GM12878 (cell line): ENCODE results near the gene HSD11B1. TPM values are rescaled to one million over a fixed set of nuclear protein-coding genes. Genes with fewer than 3 reads are reported as not detected.

Source experiments
- ATAC-seq: fragments of 200-7000 bp; cut with Tn5 transposase; 3 replicates; pipeline ENCODE4 v1.9.1; 2020; ENCODE audit warnings: mild to moderate bottlenecking, moderate library complexity
- BruUV-seq: library from RNA; stranded (reverse); fragments of 400-500 nt; replicated peaks from 2 replicates; lab custom pipeline; 2021; lab: Mats Ljungman, UMichigan
- CTCF ChIA-PET: fragments of 300-600 bp; sonication (Branson Sonifier 250); formaldehyde crosslinking; extraction: SDS; loops from one replicate; lab custom pipeline; 2021; ENCODE audit warnings: inconsistent platforms; lab: Yijun Ruan, JAX
- POLR2A ChIA-PET: fragments of 350-600 bp; formaldehyde crosslinking; extraction: SDS; loops from one replicate; lab custom pipeline; 2021; ENCODE audit warnings: inconsistent platforms; lab: Charles Lee
- RAD21 ChIA-PET: fragments of 300-600 bp; sonication (Branson Sonifier 250); formaldehyde crosslinking; loops from one replicate; lab custom pipeline; 2023; ENCODE audit warnings: antibody characterized with exemption; ENCODE audit not compliant: unreplicated experiment; lab: Charles Lee
- SMC1A ChIA-PET: fragments of 300-600 bp; sonication (Branson Sonifier 250); formaldehyde crosslinking; loops from one replicate; lab custom pipeline; 2023; ENCODE audit not compliant: unreplicated experiment, uncharacterized antibody; lab: Charles Lee
- DNase-seq: peaks from one replicate; pipeline ENCODE4 v3.0.0-alpha.2; 2011; ENCODE audit warnings: low read depth, low spot score
- FAIRE-seq: peaks from 3 replicates; lab custom pipeline; 2011; peaks lifted over from hg19 to GRCh38; lab: Jason Lieb, UNC
- H2AFZ ChIP-seq: 2 replicates; pipeline ENCODE4 v1.6.0; 2011; ENCODE audit warnings: low read depth, low read length, control low read depth; ENCODE audit not compliant: control insufficient read depth
- H3K27ac ChIP-seq: 2 replicates; pipeline ENCODE4 v1.5.1; 2011; ENCODE audit warnings: control low read depth; ENCODE audit not compliant: control insufficient read depth, insufficient read depth
- H3K27me3 ChIP-seq, 2 experiments: replicated peaks in 1 of 2; 2 replicates each; pipeline versions ENCODE4 v1.6.0 to v1.6.1; 2011; ENCODE audit warnings: low read length in 1 of 2; ENCODE audit not compliant: control insufficient read depth in 2 of 2, insufficient read depth in 2 of 2
- H3K36me3 ChIP-seq, 2 experiments: 2 replicates each; pipeline ENCODE4 v1.5.1; 2011; ENCODE audit warnings: low read length in 1 of 2; ENCODE audit not compliant: control insufficient read depth in 2 of 2, insufficient read depth in 2 of 2
- H3K4me1 ChIP-seq: 2 replicates; pipeline ENCODE4 v1.6.1; 2011; ENCODE audit warnings: mild to moderate bottlenecking, low read length, moderate library complexity, mixed read lengths; ENCODE audit not compliant: control insufficient read depth, insufficient read depth
- H3K4me2 ChIP-seq: 2 replicates; pipeline ENCODE4 v1.6.0; 2011; ENCODE audit warnings: control low read depth; ENCODE audit not compliant: control insufficient read depth, insufficient read depth
- H3K4me3 ChIP-seq: fragments of 200-600 bp; sonication (generic); 2 replicates; pipeline ENCODE4 v1.5.1; 2016
- H3K79me2 ChIP-seq: 2 replicates; pipeline ENCODE4 v1.6.0; 2011; ENCODE audit warnings: low read length; ENCODE audit not compliant: control insufficient read depth, insufficient read depth
- H3K9ac ChIP-seq: 2 replicates; pipeline ENCODE4 v1.8.0; 2011; ENCODE audit warnings: low read length, control low read depth, mixed read lengths; ENCODE audit not compliant: control insufficient read depth, insufficient read depth
- H3K9me3 ChIP-seq: replicated peaks from 3 replicates; pipeline ENCODE4 v1.5.1; 2011; ENCODE audit warnings: mild to moderate bottlenecking, low read length; ENCODE audit not compliant: control insufficient read depth, insufficient read depth
- H4K20me1 ChIP-seq: 2 replicates; pipeline ENCODE4 v1.6.0; 2011; ENCODE audit not compliant: control insufficient read depth, insufficient read depth
- ATF2 ChIP-seq: IDR thresholded peaks from 2 replicates; pipeline ENCODE4 v1.6.1; 2012; ENCODE audit warnings: low read length, inconsistent platforms
- CEBPZ ChIP-seq: fragments of 150-350 bp; IDR thresholded peaks from 2 replicates; pipeline ENCODE4 v1.6.1; 2016; ENCODE audit warnings: low read depth, low read length
- CREB1 ChIP-seq: IDR thresholded peaks from 2 replicates; pipeline ENCODE4 v1.6.1; 2012; ENCODE audit warnings: low read depth, mild to moderate bottlenecking, inconsistent platforms
- E2F8 ChIP-seq: fragments of 450-650 bp; IDR thresholded peaks from 2 replicates; pipeline ENCODE4 v1.6.1; 2018; ENCODE audit warnings: mild to moderate bottlenecking, low read depth, moderate library complexity; ENCODE audit not compliant: partially characterized antibody
- EP300 ChIP-seq, 2 experiments: fragments of 150-350 bp in 1 of 2; IDR thresholded peaks; 2 replicates each; pipeline ENCODE4 v1.6.1; 2011 to 2012; ENCODE audit warnings: low read depth in 2 of 2, low read length in 2 of 2, borderline replicate concordance in 1 of 2, improper control_type of control experiment in 1 of 2, inconsistent platforms in 1 of 2; ENCODE audit not compliant: control insufficient read depth in 1 of 2
- FOXK2 ChIP-seq: fragments of 450-650 bp; IDR thresholded peaks from 2 replicates; pipeline ENCODE4 v1.6.1; 2017; ENCODE audit warnings: mild to moderate bottlenecking, moderate library complexity
- IKZF1 ChIP-seq: fragments of 450-650 bp; conservative IDR thresholded peaks from 2 replicates; pipeline ENCODE4 v1.6.1; 2017; ENCODE audit warnings: antibody characterized with exemption, mild to moderate bottlenecking
- IKZF2 ChIP-seq, 2 experiments: fragments of 450-650 bp; IDR thresholded peaks; 2 replicates each; pipeline ENCODE4 v1.6.1; 2017; ENCODE audit warnings: mild to moderate bottlenecking in 2 of 2, moderate library complexity in 2 of 2
- POLR2AphosphoS2 ChIP-seq: IDR thresholded peaks from 2 replicates; pipeline ENCODE4 v1.6.1; 2011; ENCODE audit warnings: low read depth, mild to moderate bottlenecking, low read length, improper control_type of control experiment, moderate library complexity
- RAD21 ChIP-seq: IDR thresholded peaks from 2 replicates; pipeline ENCODE4 v1.6.1; 2011; ENCODE audit warnings: mild to moderate bottlenecking, low read depth, low read length, moderate library complexity; ENCODE audit not compliant: insufficient read depth
- RUNX3 ChIP-seq: IDR thresholded peaks from 2 replicates; pipeline ENCODE4 v1.6.1; 2012; ENCODE audit warnings: low read length, inconsistent platforms
- SIX5 ChIP-seq: IDR thresholded peaks from 2 replicates; pipeline ENCODE4 v1.6.1; 2011; ENCODE audit warnings: mild to moderate bottlenecking, low read depth, low read length, moderate library complexity; ENCODE audit not compliant: severe bottlenecking
- WGBS: methylation state at CpG from one replicate; pipeline ENCODE4 v1.1.6; 2016; ENCODE audit warnings: low lambda C conversion rate; ENCODE audit not compliant: insufficient replicate concordance, insufficient coverage; ENCODE audit errors: missing lambda C conversion rate; 5-methylcytosine and 5-hydroxymethylcytosine counted together
- in situ Hi-C: fragments of 300-500 bp; cut with MboI; formaldehyde crosslinking; loops from 9 replicates; pipeline ENCODE4 v1.14.3; 2018; ENCODE audit warnings: mixed read lengths
- intact Hi-C: fragments of 100-400 bp; cut with micrococcal nuclease; formaldehyde crosslinking; loops from one replicate; pipeline ENCODE4 v1.14.2; 2022; ENCODE audit not compliant: unreplicated experiment
- polyA plus RNA-seq, 11 experiments: library from polyadenylated mRNA; depleted of rRNA in 4 of 11; unstranded in 6 of 11; stranded (reverse) in 5 of 11; fragments of >200 nt; fragmentation: Nextera tagmentation in 4 of 11; fragmentation: Illumina TruSeq in 1 of 11; extraction: Ambion mirVana in 4 of 11; extraction: Trizol in 1 of 11; gene quantifications; 1 replicate in 1 of 11; 2 replicates in 10 of 11; pipeline versions ENCODE4 v1.2.1 to v1.2.3, GENCODE V29; 2011 to 2016; ENCODE audit warnings: inconsistent platforms in 2 of 11, missing spikeins in 2 of 11, low read depth in 1 of 11
- total RNA-seq, 4 experiments: library from RNA; depleted of rRNA in 3 of 4; stranded (reverse); fragments of >200 nt in 3 of 4; fragmentation: Illumina TruSeq in 1 of 4; extraction: Trizol in 1 of 4; gene quantifications; 2 replicates each; pipeline versions ENCODE4 v1.2.1 to v1.2.3, GENCODE V29; 2013 to 2021

HSD11B1 gene
- total and polyA plus RNA-seq, 10 of the 15 experiments (the other 5 are each of a cell fraction or from before 2014, with no cell fraction given): 0.04 to 0.27 (median 0.15) TPM; not detected in 7

- no peak for TF ChIP-seq ATF2
- TF ChIP-seq RAD21: no peak
- TF ChIP-seq E2F8: no peak
- no peak for TF ChIP-seq EP300 (IDR thresholded peaks at IDR 0.05; ENCODE audit: borderline replicate concordance in 1 of 2, control insufficient read depth in 1 of 2, low read depth in 2 of 2, low read length in 2 of 2)
Measured at GRCh38 chr1:209732725-209733124, 28.1 kb downstream of the HSD11B1 start (continued).

DNA sequence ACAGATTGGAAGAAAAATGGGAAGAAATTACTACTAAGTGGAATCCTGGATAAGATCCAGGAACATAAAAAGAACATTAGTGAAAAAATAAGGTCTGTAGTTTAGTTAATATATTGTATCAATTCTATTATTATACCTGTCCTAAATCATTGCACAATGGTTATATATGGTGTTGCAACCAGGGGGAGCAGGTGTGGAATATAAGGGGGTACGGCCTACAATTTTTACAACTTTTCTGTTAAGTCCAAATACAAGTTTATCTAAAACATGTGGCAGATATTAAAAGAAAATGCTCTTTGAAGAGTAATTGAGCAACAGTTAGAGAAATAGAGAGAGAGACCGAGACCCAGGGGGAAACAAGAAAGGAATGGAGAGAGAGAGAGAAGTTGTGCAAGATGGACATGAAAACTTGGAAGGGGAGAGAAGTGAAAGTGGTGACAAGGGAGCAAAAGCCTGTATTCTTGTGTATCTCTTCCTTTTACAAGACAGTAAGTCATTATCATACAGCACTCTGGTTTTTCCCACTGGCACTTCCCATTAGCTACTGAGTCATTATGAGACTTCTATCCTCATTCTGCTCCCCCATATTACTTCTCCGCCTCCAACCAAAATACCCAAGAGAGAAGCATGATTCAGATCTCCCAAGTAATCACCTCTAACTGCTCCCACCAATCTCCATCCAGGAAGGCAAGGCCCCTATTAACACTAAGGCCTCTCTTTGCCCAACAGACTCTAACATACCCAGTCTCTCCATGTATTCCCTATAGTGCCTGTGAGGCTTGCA lies 29.0 kb downstream of the HSD11B1 start:
- WGBS: 32% methylated on average over 3 of the region's 3 CpGs
- no peak overlapping the region for H3K4me2 ChIP-seq
- no peaks in the 10 kb centered on the region for H3K79me2 ChIP-seq
- H4K20me1 ChIP-seq: no peaks in the 10 kb centered on the region
- H3K36me3 ChIP-seq: no peaks in the 10 kb centered on the region
- no TSS peak for BruUV-seq
- SMC1A ChIA-PET: interaction anchor here (0.9 to 1.4 kb wide), 5 partner anchors 8 to 40 kb away, joined by 3 to 13 read pairs (median 3); partner anchors contain the start of gene HSD11B1
- RAD21 ChIA-PET: interaction anchor here (0.9 kb wide), 1 partner anchor 7 kb away, joined by 3 read pairs; no protein-coding TSS in a partner anchor
- no peak for ATAC-seq
- CTCF ChIA-PET: interaction anchor here (0.9 to 1.7 kb wide), 5 partner anchors 12 to 167 kb away, joined by 3 to 7 read pairs (median 4); partner anchors contain the start of gene TRAF3IP3
- H3K4me3 ChIP-seq: no peak overlapping the region
- H3K9ac ChIP-seq: no peak overlapping the region
- no peaks in the 10 kb centered on the region; the same call in 1 of the 2 replicates for H3K4me1 ChIP-seq
- no peaks in the 10 kb centered on the region for H3K27me3 ChIP-seq
- H3K27ac ChIP-seq: no peak overlapping the region
- DNase-seq: no peak
- no peak for FAIRE-seq
- in situ Hi-C loops: no loop called here
- H2AFZ ChIP-seq: no peak overlapping the region
- no peaks in the 10 kb centered on the region; the same call in 2 of the 3 replicates for H3K9me3 ChIP-seq
- POLR2A ChIA-PET: no interaction called here
- intact Hi-C loops: no loop called here
- peak; percentile 30 for TF ChIP-seq RUNX3
- no peak for TF ChIP-seq SIX5
- no peak for TF ChIP-seq FOXK2
- no peak for TF ChIP-seq CREB1
- TF ChIP-seq CEBPZ: no peak
- TF ChIP-seq POLR2AphosphoS2: no peak
- peak; percentile 82 for TF ChIP-seq IKZF1
- TF ChIP-seq IKZF2 (IDR thresholded peaks at IDR 0.05): peak; percentile 72 to 80; a peak in 3 of 4 replicates
